Bronchial epithelial cell (primary cell): ENCODE results near the gene GRIN3B. TPM values are rescaled to one million over a fixed set of nuclear protein-coding genes. Genes with fewer than 3 reads are reported as not detected.

Experiments used
- DNase-seq: peaks from one replicate; pipeline ENCODE4 v3.0.0-alpha.2; 2010; ENCODE audit warnings: low read depth
- FAIRE-seq: peaks from 2 replicates; lab custom pipeline; 2011; peaks lifted over from hg19 to GRCh38; lab: Jason Lieb, UNC
- H3K27me3 ChIP-seq: 2 replicates; pipeline ENCODE4 v1.5.1; 2011; ENCODE audit warnings: low read length; ENCODE audit not compliant: control insufficient read depth, insufficient read depth
- H3K36me3 ChIP-seq: 2 replicates; pipeline ENCODE4 v1.5.1; 2011; ENCODE audit warnings: low read length; ENCODE audit not compliant: control insufficient read depth, insufficient read depth
- H3K4me3 ChIP-seq: 2 replicates; pipeline ENCODE4 v1.5.1; 2011; ENCODE audit warnings: mild to moderate bottlenecking, low read depth, low read length, control low read depth
- total RNA-seq: library from RNA; depleted of rRNA; stranded (reverse); fragments of >200 nt; gene quantifications from 2 replicates; pipeline ENCODE4 v1.2.1, GENCODE V29; 2014
- TF ChIP-seq, protein P1 (sequence below): IDR thresholded peaks from 2 replicates; pipeline ENCODE4 v1.5.1; 2011; ENCODE audit warnings: mild to moderate bottlenecking, moderate library complexity, low read length, control low read depth, inconsistent platforms; ENCODE audit not compliant: insufficient read depth, severe bottlenecking

Gene GRIN3B, protein sequence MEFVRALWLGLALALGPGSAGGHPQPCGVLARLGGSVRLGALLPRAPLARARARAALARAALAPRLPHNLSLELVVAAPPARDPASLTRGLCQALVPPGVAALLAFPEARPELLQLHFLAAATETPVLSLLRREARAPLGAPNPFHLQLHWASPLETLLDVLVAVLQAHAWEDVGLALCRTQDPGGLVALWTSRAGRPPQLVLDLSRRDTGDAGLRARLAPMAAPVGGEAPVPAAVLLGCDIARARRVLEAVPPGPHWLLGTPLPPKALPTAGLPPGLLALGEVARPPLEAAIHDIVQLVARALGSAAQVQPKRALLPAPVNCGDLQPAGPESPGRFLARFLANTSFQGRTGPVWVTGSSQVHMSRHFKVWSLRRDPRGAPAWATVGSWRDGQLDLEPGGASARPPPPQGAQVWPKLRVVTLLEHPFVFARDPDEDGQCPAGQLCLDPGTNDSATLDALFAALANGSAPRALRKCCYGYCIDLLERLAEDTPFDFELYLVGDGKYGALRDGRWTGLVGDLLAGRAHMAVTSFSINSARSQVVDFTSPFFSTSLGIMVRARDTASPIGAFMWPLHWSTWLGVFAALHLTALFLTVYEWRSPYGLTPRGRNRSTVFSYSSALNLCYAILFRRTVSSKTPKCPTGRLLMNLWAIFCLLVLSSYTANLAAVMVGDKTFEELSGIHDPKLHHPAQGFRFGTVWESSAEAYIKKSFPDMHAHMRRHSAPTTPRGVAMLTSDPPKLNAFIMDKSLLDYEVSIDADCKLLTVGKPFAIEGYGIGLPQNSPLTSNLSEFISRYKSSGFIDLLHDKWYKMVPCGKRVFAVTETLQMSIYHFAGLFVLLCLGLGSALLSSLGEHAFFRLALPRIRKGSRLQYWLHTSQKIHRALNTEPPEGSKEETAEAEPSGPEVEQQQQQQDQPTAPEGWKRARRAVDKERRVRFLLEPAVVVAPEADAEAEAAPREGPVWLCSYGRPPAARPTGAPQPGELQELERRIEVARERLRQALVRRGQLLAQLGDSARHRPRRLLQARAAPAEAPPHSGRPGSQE
- 0.26 and 0.38 TPM in 2 replicates for total RNA-seq

DNA sequence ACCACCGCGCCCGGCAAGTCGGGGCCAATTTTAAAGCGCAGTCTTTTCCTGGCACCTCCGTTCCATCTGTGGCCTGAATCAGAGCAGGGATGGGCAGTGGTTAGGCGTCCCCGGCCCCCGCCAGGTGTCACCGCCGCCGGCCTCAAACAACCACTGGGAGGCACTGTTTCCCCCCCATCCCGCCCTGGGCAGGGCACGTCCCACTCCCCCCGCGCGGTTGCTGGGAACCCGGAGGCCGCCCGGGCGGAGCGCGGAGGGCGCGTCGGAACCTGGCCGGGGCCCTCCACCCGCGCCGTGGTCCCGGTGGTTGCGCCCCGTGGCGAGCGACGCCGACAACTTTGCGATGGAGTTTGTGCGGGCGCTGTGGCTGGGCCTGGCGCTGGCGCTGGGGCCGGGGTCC lies at the start of gene GRIN3B:
Gene GRIN3B (plus strand): TSS at position 325 of the 400 bp plus-strand sequence. CDS start 19 bp downstream, at position 344.
- DNase-seq (peak; percentile 33), FAIRE-seq (no peak)
- Histone ChIP-seq H3K27me3 (peaks cover 12% of the 10 kb centered on the region), H3K4me3 (peak within 1 kb of the TSS; percentile 20), H3K36me3 (no peaks in the 10 kb centered on the region)
- TF ChIP-seq, protein P1, sequence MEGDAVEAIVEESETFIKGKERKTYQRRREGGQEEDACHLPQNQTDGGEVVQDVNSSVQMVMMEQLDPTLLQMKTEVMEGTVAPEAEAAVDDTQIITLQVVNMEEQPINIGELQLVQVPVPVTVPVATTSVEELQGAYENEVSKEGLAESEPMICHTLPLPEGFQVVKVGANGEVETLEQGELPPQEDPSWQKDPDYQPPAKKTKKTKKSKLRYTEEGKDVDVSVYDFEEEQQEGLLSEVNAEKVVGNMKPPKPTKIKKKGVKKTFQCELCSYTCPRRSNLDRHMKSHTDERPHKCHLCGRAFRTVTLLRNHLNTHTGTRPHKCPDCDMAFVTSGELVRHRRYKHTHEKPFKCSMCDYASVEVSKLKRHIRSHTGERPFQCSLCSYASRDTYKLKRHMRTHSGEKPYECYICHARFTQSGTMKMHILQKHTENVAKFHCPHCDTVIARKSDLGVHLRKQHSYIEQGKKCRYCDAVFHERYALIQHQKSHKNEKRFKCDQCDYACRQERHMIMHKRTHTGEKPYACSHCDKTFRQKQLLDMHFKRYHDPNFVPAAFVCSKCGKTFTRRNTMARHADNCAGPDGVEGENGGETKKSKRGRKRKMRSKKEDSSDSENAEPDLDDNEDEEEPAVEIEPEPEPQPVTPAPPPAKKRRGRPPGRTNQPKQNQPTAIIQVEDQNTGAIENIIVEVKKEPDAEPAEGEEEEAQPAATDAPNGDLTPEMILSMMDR, result peak; percentile 67

DNA sequence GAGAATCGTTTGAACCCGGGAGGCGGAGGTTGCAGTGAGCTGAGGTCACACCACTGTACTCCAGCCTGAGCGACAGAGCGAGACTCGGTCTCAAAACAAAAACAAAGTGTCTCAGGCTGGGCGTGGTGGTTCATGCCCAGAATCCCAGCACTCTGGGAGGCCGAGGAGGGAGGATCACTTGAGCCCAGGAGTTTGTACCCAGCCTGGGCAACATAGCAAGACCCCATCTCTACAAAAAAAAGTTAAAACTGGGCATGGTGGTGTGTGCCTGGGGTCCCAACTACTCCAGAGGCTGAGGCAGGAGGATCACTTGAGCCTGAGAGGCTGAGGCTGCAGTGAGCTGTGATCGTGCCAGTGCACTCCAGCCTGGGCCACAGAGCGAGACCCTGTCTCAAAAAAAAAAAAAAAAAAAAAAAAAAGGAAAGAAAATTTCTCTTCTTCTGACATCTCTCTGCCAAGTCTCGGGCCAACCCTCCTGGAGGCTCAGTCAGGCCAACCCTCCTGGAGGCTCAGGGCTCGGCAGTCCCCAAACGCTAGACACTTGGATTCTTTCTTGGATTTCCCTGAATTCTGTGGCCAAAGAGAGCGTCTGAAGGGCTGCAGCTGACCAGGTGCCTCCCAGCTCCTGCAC lies 48.1 kb upstream of the GRIN3B start:
- no peak for FAIRE-seq
- no peak for DNase-seq
- no peak overlapping the region for H3K4me3 ChIP-seq
- H3K36me3 ChIP-seq, result no peaks in the 10 kb centered on the region
- TF ChIP-seq, protein P1, result no peak
- no peaks in the 10 kb centered on the region for H3K27me3 ChIP-seq

DNA sequence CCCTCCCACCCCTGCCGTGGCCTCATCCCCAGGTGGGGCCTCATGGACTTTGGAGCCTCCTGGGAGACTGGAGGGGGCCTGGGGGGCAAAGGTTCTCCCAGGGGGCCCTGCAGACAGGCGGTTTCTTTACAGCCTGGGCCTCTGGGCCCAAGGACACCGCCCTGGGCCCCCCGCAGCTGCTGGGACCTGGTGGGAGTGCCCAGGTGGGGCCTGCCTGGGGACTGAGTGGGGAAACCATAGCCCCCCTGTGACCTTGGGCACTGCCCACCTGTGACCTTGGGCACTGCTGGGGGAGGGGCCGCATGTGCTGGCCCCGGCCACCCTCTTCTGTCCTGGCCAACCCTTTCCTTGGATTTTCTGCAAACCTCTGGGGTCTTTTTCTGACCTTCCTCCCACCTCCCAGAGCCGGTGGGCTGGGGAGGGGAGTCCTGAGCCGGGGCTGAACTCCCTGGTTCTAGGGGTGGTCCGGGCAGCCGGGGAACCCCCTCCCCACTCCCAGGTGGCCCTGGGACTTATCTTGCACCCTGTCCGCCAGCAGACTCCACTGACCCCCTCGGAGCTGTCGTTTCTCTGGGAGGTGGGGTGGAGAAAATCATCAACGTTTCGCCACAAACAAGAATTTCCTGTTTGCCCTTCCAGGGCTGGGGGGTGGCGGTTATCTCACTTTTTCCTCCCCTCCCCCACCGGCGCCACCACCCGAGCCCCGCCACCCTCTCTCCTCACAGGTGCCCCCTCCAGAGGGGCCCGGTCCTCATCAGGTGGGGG lies 47.4 kb upstream of the GRIN3B start:
- DNase-seq (peak; percentile 46), FAIRE-seq (no peak)
- Histone ChIP-seq H3K4me3 (peak overlapping the region; percentile 17), H3K36me3 (no peaks in the 10 kb centered on the region), H3K27me3 (no peaks in the 10 kb centered on the region)
- TF ChIP-seq, protein P1, result no peak

DNA sequence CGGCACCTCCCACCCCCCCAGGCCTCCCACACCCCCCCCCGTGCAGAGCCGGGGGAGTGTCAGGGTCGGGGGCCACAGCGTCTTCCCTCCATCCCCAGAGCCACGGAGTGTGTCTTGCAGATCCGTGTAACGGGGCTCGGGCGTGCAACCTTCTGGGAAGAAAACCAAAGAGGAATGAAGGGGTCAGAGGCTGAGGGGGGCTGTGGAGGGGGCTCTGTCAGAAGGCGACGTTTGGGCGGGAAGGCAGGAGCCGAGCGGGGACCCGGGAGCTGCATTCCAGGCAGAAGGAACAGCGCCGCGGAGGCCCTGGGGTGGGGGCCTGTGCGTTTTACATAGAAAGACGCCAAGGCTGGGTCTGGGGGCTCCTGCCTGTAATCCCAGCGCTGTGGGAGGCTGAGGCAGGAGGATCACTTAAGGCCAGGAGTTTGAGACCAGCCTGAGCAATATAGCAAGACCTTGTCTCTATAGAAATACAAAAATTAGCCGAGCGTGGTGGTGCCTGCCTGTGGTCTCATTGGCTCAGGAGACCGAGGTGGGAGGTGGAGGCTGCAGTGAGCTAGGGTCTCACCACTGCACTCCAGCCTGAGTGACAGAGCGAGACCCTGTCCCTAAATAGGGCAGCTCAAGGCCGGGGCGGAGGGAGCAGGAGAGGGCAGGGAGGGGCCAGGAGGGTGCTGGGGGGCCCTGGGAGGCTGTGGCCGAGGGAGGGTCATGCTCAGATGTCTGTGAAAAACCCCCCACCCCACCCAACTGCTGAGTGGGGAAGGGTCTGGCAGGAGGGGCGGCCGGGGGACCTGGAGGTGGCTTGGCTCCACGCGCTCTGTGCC lies 46.6 kb upstream of the GRIN3B start:
- no peaks in the 10 kb centered on the region for H3K36me3 ChIP-seq
- TF ChIP-seq, protein P1, result no peak
- DNase-seq (no peak), FAIRE-seq (no peak)
- no peaks in the 10 kb centered on the region for H3K27me3 ChIP-seq
- H3K4me3 ChIP-seq, result no peak overlapping the region
